Measurements from ENCODE around the gene GRK7.
A peak's percentile ranks its signal among the peaks of the same experiment; 100 is the strongest.
"Not testable (repeated sequence)": the region's sequence is repeated elsewhere in the genome, so short reads cannot be mapped to it uniquely, and the experiment has no call there.

GRK7 gene

GRCh38 chr3:141784096-141784495, 20.9 kb downstream of the GRK7 start:
- Histone ChIP-seq H3K9ac (no peak overlapping the region), H3K27me3 (no peaks in the 10 kb centered on the region), H3K4me3 (no peak overlapping the region), H3K9me3 (replicated peaks in 1 of 11) (peaks cover 0 to 8% (median 0%) of the 10 kb centered on the region in 11 experiments; a peak in 5 of 22 replicates), H4K20me1 (no peaks in the 10 kb centered on the region), H3K27ac (no peak overlapping the region), H3K36me3 (no peaks in the 10 kb centered on the region), H3K4me2 (peak overlapping the region in 7 of 11 experiments; percentile 28 to 55 (median 53); a peak in 14 of 22 replicates), H3K4me1 (peaks cover 0 to 13% (median 8%) of the 10 kb centered on the region in 10 experiments; a peak in 13 of 20 replicates)
- TF ChIP-seq Cebpa-rat (IDR thresholded peaks at IDR 0.05), result no peak

GRCh38 chr3:141784531-141784930, 21.3 kb downstream of the GRK7 start:
- peaks cover 0 to 13% (median 8%) of the 10 kb centered on the region in 10 experiments; a peak in 13 of 20 replicates for H3K4me1 ChIP-seq
- H3K27ac ChIP-seq, result no peak overlapping the region
- no peak for TF ChIP-seq Cebpa-rat (IDR thresholded peaks at IDR 0.05)
- H3K36me3 ChIP-seq, result no peaks in the 10 kb centered on the region
- peaks cover 0 to 7% (median 0%) of the 10 kb centered on the region in 11 experiments; a peak in 5 of 22 replicates for H3K9me3 ChIP-seq (replicated peaks in 1 of 11)
- peak overlapping the region in 7 of 11 experiments; percentile 28 to 55 (median 53); a peak in 14 of 22 replicates for H3K4me2 ChIP-seq
- H4K20me1 ChIP-seq, result no peaks in the 10 kb centered on the region
- no peak overlapping the region for H3K4me3 ChIP-seq
- H3K27me3 ChIP-seq, result no peaks in the 10 kb centered on the region
- H3K9ac ChIP-seq, result no peak overlapping the region

- Histone ChIP-seq H3K27ac (no peak overlapping the region), H3K4me1 (peaks cover 0 to 15% (median 8%) of the 10 kb centered on the region in 10 experiments; a peak in 13 of 20 replicates), H3K27me3 (no peaks in the 10 kb centered on the region), H3K9ac (no peak overlapping the region), H3K4me2 (no peak overlapping the region), H3K9me3 (replicated peaks in 1 of 11) (no peaks in the 10 kb centered on the region), H4K20me1 (no peaks in the 10 kb centered on the region), H3K4me3 (no peak overlapping the region), H3K36me3 (no peaks in the 10 kb centered on the region)
- no peak for TF ChIP-seq Cebpa-rat (IDR thresholded peaks at IDR 0.05)
These were observed 24.9 kb downstream of the GRK7 start for GRCh38 chr3:141788149-141788548.

GRCh38 chr3:141788750-141789149, 25.5 kb downstream of the GRK7 start:
- not testable (repeated sequence) for H4K20me1 ChIP-seq; H3K27me3 ChIP-seq; H3K4me3 ChIP-seq; H3K9me3 ChIP-seq (replicated peaks in 1 of 11); H3K27ac ChIP-seq; H3K9ac ChIP-seq; H3K36me3 ChIP-seq; H3K4me2 ChIP-seq
- H3K4me1 ChIP-seq, result peaks cover 0 to 18% (median 11%) of the 10 kb centered on the region in 10 experiments; a peak in 15 of 20 replicates

- H3K27ac ChIP-seq, result no peak overlapping the region
- no peaks in the 10 kb centered on the region for H3K36me3 ChIP-seq
- no peaks in the 10 kb centered on the region for H3K9me3 ChIP-seq (replicated peaks in 1 of 11)
- H3K9ac ChIP-seq, result no peak overlapping the region
- H3K4me2 ChIP-seq, result no peak overlapping the region
- TF ChIP-seq Cebpa-rat (IDR thresholded peaks at IDR 0.05), result no peak
- no peaks in the 10 kb centered on the region for H3K27me3 ChIP-seq
- H4K20me1 ChIP-seq, result no peaks in the 10 kb centered on the region
- peaks cover 4 to 18% (median 12%) of the 10 kb centered on the region in 10 experiments; a peak in 19 of 20 replicates for H3K4me1 ChIP-seq
- H3K4me3 ChIP-seq, result no peak overlapping the region
These were observed 26.1 kb downstream of the GRK7 start for GRCh38 chr3:141789281-141789680.

GRCh38 chr3:141790171-141790570, 27.0 kb downstream of the GRK7 start:
- Histone ChIP-seq H4K20me1 (no peaks in the 10 kb centered on the region), H3K27me3 (no peaks in the 10 kb centered on the region), H3K27ac (no peak overlapping the region), H3K9ac (no peak overlapping the region), H3K4me3 (no peak overlapping the region), H3K4me1 (peaks cover 7 to 22% (median 18%) of the 10 kb centered on the region in 10 experiments), H3K9me3 (replicated peaks in 1 of 11) (no peaks in the 10 kb centered on the region), H3K4me2 (no peak overlapping the region), H3K36me3 (no peaks in the 10 kb centered on the region)
- no peak for TF ChIP-seq Cebpa-rat (IDR thresholded peaks at IDR 0.05)

GRCh38 chr3:141792495-141792894, 29.3 kb downstream of the GRK7 start:
- Histone ChIP-seq H3K9me3 (replicated peaks in 1 of 11) (no peaks in the 10 kb centered on the region), H3K36me3 (no peaks in the 10 kb centered on the region), H4K20me1 (no peaks in the 10 kb centered on the region), H3K27me3 (no peaks in the 10 kb centered on the region), H3K9ac (no peak overlapping the region), H3K4me2 (no peak overlapping the region), H3K27ac (no peak overlapping the region), H3K4me1 (peaks cover 28 to 44% (median 40%) of the 10 kb centered on the region in 10 experiments), H3K4me3 (no peak overlapping the region)
- peak in 1 of 11 experiments; percentile 54; a peak in 1 of 22 replicates for TF ChIP-seq Cebpa-rat (IDR thresholded peaks at IDR 0.05)

- Histone ChIP-seq H3K4me3 (no peak overlapping the region), H4K20me1 (no peaks in the 10 kb centered on the region), H3K27ac (peak overlapping the region in 5 of 11 experiments; percentile 93 to 99 (median 95); a peak in 9 of 22 replicates), H3K4me2 (peak overlapping the region in 10 of 11 experiments; percentile 4 to 94 (median 90); a peak in 19 of 22 replicates), H3K9me3 (replicated peaks in 1 of 11) (no peaks in the 10 kb centered on the region), H3K4me1 (peaks cover 39 to 56% (median 51%) of the 10 kb centered on the region in 10 experiments), H3K9ac (peak overlapping the region in 2 of 11 experiments; percentile 5 to 7; a peak in 2 of 22 replicates), H3K36me3 (no peaks in the 10 kb centered on the region), H3K27me3 (no peaks in the 10 kb centered on the region)
- TF ChIP-seq Cebpa-rat (IDR thresholded peaks at IDR 0.05), result no peak
These were observed 30.5 kb downstream of the GRK7 start for GRCh38 chr3:141793476-141794260.

- peak in 4 of 11 experiments; percentile 44 to 79 (median 68); a peak in 7 of 22 replicates for TF ChIP-seq Cebpa-rat (IDR thresholded peaks at IDR 0.05)
- Histone ChIP-seq H3K36me3 (no peaks in the 10 kb centered on the region), H3K4me3 (no peak overlapping the region; a peak in 1 of 20 replicates), H3K27me3 (no peaks in the 10 kb centered on the region), H3K4me1 (peaks cover 44 to 64% (median 58%) of the 10 kb centered on the region in 10 experiments), H3K9ac (peak overlapping the region in 6 of 11 experiments; percentile 81 to 91 (median 86); a peak in 10 of 22 replicates), H3K27ac (peak overlapping the region in 6 of 11 experiments; percentile 91 to 99 (median 94); a peak in 12 of 22 replicates), H3K4me2 (peak overlapping the region; percentile 84 to 96 (median 92)), H3K9me3 (replicated peaks in 1 of 11) (no peaks in the 10 kb centered on the region), H4K20me1 (no peaks in the 10 kb centered on the region)
These were observed 32.1 kb downstream of the GRK7 start for GRCh38 chr3:141795276-141795675.
